ENCODE results near the gene ETV5. TPM values are rescaled to one million over a fixed set of nuclear protein-coding genes. Genes with fewer than 3 reads are reported as not detected.

The ETV5 gene
- polyA plus RNA-seq, 2 of the 4 experiments (the other 2 are of a cell fraction) = 20.5 to 54.7 TPM

DNA sequence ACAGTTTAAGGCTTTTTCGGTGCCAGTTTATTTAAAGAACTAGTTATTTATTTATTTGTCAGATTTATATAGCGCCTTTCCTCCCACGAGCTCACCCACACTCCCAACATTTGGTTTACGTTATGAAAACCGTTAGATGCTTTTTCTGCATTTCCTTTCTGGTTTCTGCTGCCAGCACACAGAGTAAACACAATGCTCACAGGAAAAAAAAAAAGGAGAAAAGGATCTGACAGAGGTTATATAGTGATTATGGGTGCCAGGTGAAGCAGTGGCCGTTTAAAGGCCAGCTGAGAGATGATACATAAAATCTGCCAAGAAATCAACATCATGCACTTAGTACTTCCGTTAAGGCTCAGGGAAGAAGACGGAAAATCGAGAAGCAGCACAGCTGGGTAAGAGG, 37.9 kb downstream of the ETV5 start:
- Histone ChIP-seq H3K4me2 (no peak overlapping the region), H3K9me3 (peaks cover 10% of the 10 kb centered on the region; the same call in 2 of the 3 replicates), H3K4me1 (no peaks in the 10 kb centered on the region), H3K27ac (no peak overlapping the region), H3K4me3 (no peak overlapping the region)
- ChIA-PET POLR2A (no interaction called here), CTCF (no interaction called here)
- ATAC-seq (no peak), DNase-seq (ENCODE audit: low read depth in 1 of 2, low spot score in 1 of 2) (no peak), FAIRE-seq (no peak)
- WGBS (ENCODE audit: missing lambda C conversion rate) = 83% methylated on average over 9 of the region's 9 CpGs
- TF ChIP-seq NR3C1 (IDR thresholded peaks at IDR 0.05) = no peak
- TF ChIP-seq FOSB (CRISPR knock-in tag; IDR thresholded peaks at IDR 0.05) = no peak
- TF ChIP-seq KDM1A (IDR thresholded peaks at IDR 0.05; ENCODE audit: low read depth) = no peak
- no peak for TF ChIP-seq SREBF2 (IDR thresholded peaks at IDR 0.05)
- TF ChIP-seq RAD21 (conservative IDR thresholded peaks at IDR 0.05 in 1 of 2, IDR thresholded peaks at IDR 0.05 in 1 of 2) = no peak
- TF ChIP-seq CTCF (IDR thresholded peaks at IDR 0.05) = no peak
- TF ChIP-seq HES2 (IDR thresholded peaks at IDR 0.05) = no peak
- TF ChIP-seq, protein P1, sequence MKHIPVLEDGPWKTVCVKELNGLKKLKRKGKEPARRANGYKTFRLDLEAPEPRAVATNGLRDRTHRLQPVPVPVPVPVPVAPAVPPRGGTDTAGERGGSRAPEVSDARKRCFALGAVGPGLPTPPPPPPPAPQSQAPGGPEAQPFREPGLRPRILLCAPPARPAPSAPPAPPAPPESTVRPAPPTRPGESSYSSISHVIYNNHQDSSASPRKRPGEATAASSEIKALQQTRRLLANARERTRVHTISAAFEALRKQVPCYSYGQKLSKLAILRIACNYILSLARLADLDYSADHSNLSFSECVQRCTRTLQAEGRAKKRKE (CRISPR knock-in tag; IDR thresholded peaks at IDR 0.05; ENCODE audit: low read depth) = no peak
- TF ChIP-seq NFE2L2 (conservative IDR thresholded peaks at IDR 0.05; ENCODE audit: low read length) = no peak
- TF ChIP-seq NPAS2 (CRISPR knock-in tag; IDR thresholded peaks at IDR 0.05; ENCODE audit: borderline replicate concordance) = no peak
- TF ChIP-seq, protein P2, sequence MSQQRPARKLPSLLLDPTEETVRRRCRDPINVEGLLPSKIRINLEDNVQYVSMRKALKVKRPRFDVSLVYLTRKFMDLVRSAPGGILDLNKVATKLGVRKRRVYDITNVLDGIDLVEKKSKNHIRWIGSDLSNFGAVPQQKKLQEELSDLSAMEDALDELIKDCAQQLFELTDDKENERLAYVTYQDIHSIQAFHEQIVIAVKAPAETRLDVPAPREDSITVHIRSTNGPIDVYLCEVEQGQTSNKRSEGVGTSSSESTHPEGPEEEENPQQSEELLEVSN (IDR thresholded peaks at IDR 0.05; ENCODE audit: borderline replicate concordance, low read depth) = no peak
- no peak for TF ChIP-seq TP53 (CRISPR knock-in tag; IDR thresholded peaks at IDR 0.05)
- TF ChIP-seq POLR2A (IDR thresholded peaks at IDR 0.05; ENCODE audit: low read length) = no peak
- TF ChIP-seq CBX8 (IDR thresholded peaks at IDR 0.05) = no peak
- TF ChIP-seq, protein P3, sequence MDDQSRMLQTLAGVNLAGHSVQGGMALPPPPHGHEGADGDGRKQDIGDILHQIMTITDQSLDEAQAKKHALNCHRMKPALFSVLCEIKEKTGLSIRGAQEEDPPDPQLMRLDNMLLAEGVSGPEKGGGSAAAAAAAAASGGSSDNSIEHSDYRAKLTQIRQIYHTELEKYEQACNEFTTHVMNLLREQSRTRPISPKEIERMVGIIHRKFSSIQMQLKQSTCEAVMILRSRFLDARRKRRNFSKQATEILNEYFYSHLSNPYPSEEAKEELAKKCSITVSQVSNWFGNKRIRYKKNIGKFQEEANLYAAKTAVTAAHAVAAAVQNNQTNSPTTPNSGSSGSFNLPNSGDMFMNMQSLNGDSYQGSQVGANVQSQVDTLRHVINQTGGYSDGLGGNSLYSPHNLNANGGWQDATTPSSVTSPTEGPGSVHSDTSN (IDR thresholded peaks at IDR 0.05) = no peak
- TF ChIP-seq KDM5A (IDR thresholded peaks at IDR 0.05) = no peak

DNA sequence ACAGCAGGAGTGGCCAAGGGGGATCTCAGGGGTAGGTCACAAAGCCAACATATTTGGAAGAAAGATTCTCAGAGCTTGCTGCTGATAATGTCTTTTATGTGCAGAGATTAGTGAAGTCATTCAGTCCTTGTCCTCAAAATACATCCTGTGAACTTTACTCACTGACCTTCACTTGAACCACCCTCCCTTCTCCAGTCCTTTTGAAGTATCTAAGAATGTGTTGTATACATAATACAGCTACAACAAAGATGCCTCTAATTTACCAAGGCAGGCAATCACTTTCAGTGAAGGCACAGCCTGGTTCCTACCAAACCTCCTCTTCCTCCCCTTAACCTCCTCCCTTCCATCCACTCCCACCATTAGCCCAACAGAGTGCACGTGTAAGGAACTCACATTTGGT, 38.3 kb downstream of the ETV5 start:
- ATAC-seq = no peak
- Histone ChIP-seq H3K27ac (no peak overlapping the region), H3K4me1 (no peaks in the 10 kb centered on the region), H3K4me3 (no peak overlapping the region), H3K9me3 (peaks cover 10% of the 10 kb centered on the region; the same call in 2 of the 3 replicates), H3K4me2 (no peak overlapping the region)
- no peak for TF ChIP-seq NPAS2 (CRISPR knock-in tag; IDR thresholded peaks at IDR 0.05; ENCODE audit: borderline replicate concordance)
- TF ChIP-seq, protein P3 (IDR thresholded peaks at IDR 0.05) = no peak
- TF ChIP-seq JUN (IDR thresholded peaks at IDR 0.05) = no peak
- TF ChIP-seq KDM5A (IDR thresholded peaks at IDR 0.05) = no peak
- TF ChIP-seq, protein P4, sequence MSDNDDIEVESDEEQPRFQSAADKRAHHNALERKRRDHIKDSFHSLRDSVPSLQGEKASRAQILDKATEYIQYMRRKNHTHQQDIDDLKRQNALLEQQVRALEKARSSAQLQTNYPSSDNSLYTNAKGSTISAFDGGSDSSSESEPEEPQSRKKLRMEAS (IDR thresholded peaks at IDR 0.05) = no peak
- TF ChIP-seq CBX2 (IDR thresholded peaks at IDR 0.05; ENCODE audit: borderline replicate concordance, low read depth) = no peak
- no peak for TF ChIP-seq CHD2 (IDR thresholded peaks at IDR 0.05; ENCODE audit: low read length, partially characterized antibody)
- no peak for TF ChIP-seq CEBPB (IDR thresholded peaks at IDR 0.05)
- no peak for TF ChIP-seq HOXA7 (CRISPR knock-in tag; IDR thresholded peaks at IDR 0.05)
- TF ChIP-seq FOXS1 (CRISPR knock-in tag; IDR thresholded peaks at IDR 0.05) = no peak
- no peak for TF ChIP-seq ZC3H11A (IDR thresholded peaks at IDR 0.05)
- no peak for TF ChIP-seq PHF8 (IDR thresholded peaks at IDR 0.05; ENCODE audit: borderline replicate concordance, low read depth)
- no peak for TF ChIP-seq SMC3 (IDR thresholded peaks at IDR 0.05)
- TF ChIP-seq POLR2A (IDR thresholded peaks at IDR 0.05; ENCODE audit: low read length) = no peak
- TF ChIP-seq EP300 (IDR thresholded peaks at IDR 0.05) = no peak
- TF ChIP-seq HEYL (CRISPR knock-in tag; IDR thresholded peaks at IDR 0.05) = no peak
- DNase-seq (ENCODE audit: low read depth in 1 of 2, low spot score in 1 of 2) = no peak
- 100% methylated on average over 1 of the region's 1 CpG for WGBS (ENCODE audit: missing lambda C conversion rate)
- ChIA-PET POLR2A (no interaction called here), CTCF (no interaction called here)
- FAIRE-seq = no peak

All from A549 (cell line).